GM18526 (cell line): ENCODE results near the gene TAB2.

Source experiments
- POLR2A ChIP-seq: IDR thresholded peaks from 3 replicates; pipeline ENCODE4 v1.6.1; 2011; ENCODE audit not compliant: insufficient read length; ENCODE audit errors: extremely low read depth

Gene TAB2

GRCh38 chr6:149342525-149342924, 25.0 kb downstream of the TAB2 start:
- no peak for TF ChIP-seq POLR2A

GRCh38 chr6:149343501-149343900, 26.0 kb downstream of the TAB2 start:
- no peak for TF ChIP-seq POLR2A

GRCh38 chr6:149346078-149346477, 28.6 kb downstream of the TAB2 start:
- no peak for TF ChIP-seq POLR2A

GRCh38 chr6:149347067-149347466, 29.6 kb downstream of the TAB2 start:
- TF ChIP-seq POLR2A: no peak

GRCh38 chr6:149354009-149354408, 36.5 kb downstream of the TAB2 start:
- TF ChIP-seq POLR2A: no peak

- no peak for TF ChIP-seq POLR2A
These were observed 38.7 kb downstream of the TAB2 start for GRCh38 chr6:149356081-149356750.

- TF ChIP-seq POLR2A: no peak
These were observed 40.4 kb downstream of the TAB2 start for GRCh38 chr6:149357726-149358538.

- no peak for TF ChIP-seq POLR2A
These were observed 41.9 kb downstream of the TAB2 start for GRCh38 chr6:149359440-149359839.

- no peak for TF ChIP-seq POLR2A
These were observed 43.0 kb downstream of the TAB2 start for GRCh38 chr6:149360536-149360935.

GRCh38 chr6:149362289-149362688, 44.8 kb downstream of the TAB2 start:
- TF ChIP-seq POLR2A: no peak

- TF ChIP-seq POLR2A: no peak
These were observed 45.6 kb downstream of the TAB2 start for GRCh38 chr6:149363154-149363553.

GRCh38 chr6:149364557-149364956, 47.0 kb downstream of the TAB2 start:
- TF ChIP-seq POLR2A: no peak

GRCh38 chr6:149365197-149365596, 47.7 kb downstream of the TAB2 start:
- no peak for TF ChIP-seq POLR2A

- no peak for TF ChIP-seq POLR2A
These were observed 48.9 kb downstream of the TAB2 start for GRCh38 chr6:149366267-149366921.

- TF ChIP-seq POLR2A: no peak
These were observed 50.6 kb downstream of the TAB2 start for GRCh38 chr6:149368065-149368464.

- no peak for TF ChIP-seq POLR2A
These were observed 53.6 kb downstream of the TAB2 start for GRCh38 chr6:149371154-149371553.
